SKM-1 treated with dmso at 0.1 percent for 144 hours (cell line): Measurements from ENCODE around the gene MINK1.
"Not testable (repeated sequence)": the region's sequence is repeated elsewhere in the genome, so short reads cannot be mapped to it uniquely, and the experiment has no call there.

Experiments
- DNase-seq: peaks from one replicate; lab custom pipeline; 2025; ENCODE audit not compliant: unreplicated experiment; lab: John Stamatoyannopoulos, UW

MINK1 gene

GRCh38 chr17:4810696-4811290, 22.3 kb upstream of the MINK1 start:
- DNase-seq = no peak

- no peak for DNase-seq
These were observed 21.7 kb upstream of the MINK1 start for GRCh38 chr17:4811471-4811870.

GRCh38 chr17:4812690-4813089, 20.4 kb upstream of the MINK1 start:
- DNase-seq = no peak

- DNase-seq = no peak
These were observed 18.0 kb upstream of the MINK1 start for GRCh38 chr17:4815043-4815675.

GRCh38 chr17:4816826-4817225, 16.3 kb upstream of the MINK1 start:
- no peak for DNase-seq

GRCh38 chr17:4818276-4818675, 14.9 kb upstream of the MINK1 start:
- DNase-seq = no peak

GRCh38 chr17:4822835-4823234, 10.3 kb upstream of the MINK1 start:
- no peak for DNase-seq

GRCh38 chr17:4823373-4824089, 9.6 kb upstream of the MINK1 start:
- no peak for DNase-seq

- no peak for DNase-seq
These were observed 5.7 kb upstream of the MINK1 start for GRCh38 chr17:4827399-4827798.

GRCh38 chr17:4832829-4833177, 337 bp upstream of the MINK1 start:
- not testable (repeated sequence) for DNase-seq

GRCh38 chr17:4833941-4834680, 971 bp downstream of the MINK1 start:
- no peak for DNase-seq

- DNase-seq = no peak
These were observed 1.5 kb downstream of the MINK1 start for GRCh38 chr17:4834681-4835020.

- no peak for DNase-seq
These were observed 3.1 kb downstream of the MINK1 start for GRCh38 chr17:4836221-4836620.

- no peak for DNase-seq
These were observed 4.5 kb downstream of the MINK1 start for GRCh38 chr17:4837471-4838308.

GRCh38 chr17:4838309-4838785, 5.2 kb downstream of the MINK1 start:
- DNase-seq = no peak

- no peak for DNase-seq
These were observed 6.1 kb downstream of the MINK1 start for GRCh38 chr17:4839221-4839620.

GRCh38 chr17:4839965-4840892, 7.1 kb downstream of the MINK1 start:
- DNase-seq = no peak

- DNase-seq = no peak
These were observed 7.7 kb downstream of the MINK1 start for GRCh38 chr17:4840893-4841242.

- DNase-seq = no peak
These were observed 9.2 kb downstream of the MINK1 start for GRCh38 chr17:4842376-4842775.
